ENCODE results near the gene CLK1.

Gene CLK1

DNA sequence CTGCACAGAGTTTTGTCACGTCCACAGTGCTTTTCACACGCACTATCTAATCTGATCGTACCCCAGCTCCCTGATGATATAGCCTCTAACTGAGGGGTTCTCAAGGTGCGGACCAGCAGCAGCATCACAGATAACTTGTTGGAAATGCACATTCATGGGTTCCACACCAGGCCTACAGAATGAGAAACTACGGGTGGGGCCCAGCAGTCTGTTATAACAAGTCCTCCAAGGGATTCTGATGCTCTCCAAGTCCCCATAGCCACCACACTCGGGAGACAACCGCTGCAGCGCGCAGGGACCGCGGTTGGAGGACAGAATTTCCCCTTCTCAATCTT, 53.5 kb downstream of the CLK1 start:
- DNase-seq = peak; percentile 9

DNA sequence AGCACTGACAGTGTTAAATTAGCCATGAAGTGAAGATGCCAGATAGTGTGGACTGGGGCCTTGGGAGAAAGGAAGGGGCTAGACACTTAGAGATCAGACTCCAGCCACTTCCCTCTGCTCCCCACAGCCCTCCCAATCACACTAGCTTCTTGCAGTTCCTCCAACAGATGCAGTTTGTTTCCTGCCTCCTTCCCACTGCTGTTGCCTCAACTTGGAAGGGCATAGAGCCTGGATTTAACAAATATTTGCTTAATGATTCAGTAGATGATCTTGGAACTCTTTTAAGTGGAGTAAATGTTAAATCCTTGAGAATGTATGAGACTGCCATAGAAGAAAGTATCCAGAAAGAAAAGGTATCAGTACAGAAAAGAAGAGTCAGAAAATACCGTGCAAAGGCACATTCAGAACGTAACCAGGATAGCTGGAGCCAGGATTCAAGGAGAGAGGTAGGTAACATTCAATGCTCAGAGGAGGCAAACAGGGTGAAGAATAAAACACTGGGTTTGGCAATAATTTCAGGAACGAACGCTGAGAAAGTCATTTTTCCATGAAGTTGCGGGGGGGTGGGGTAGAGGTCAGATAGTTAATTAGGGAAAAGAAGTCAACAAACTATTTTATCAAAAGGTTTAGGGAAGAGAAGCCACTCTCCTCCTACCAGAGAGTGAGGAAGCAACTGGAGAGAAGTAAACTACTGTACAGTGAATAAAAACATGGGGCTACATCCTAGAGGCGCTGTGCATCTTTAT, 54.0 kb downstream of the CLK1 start:
- DNase-seq = peak; percentile 81

DNA sequence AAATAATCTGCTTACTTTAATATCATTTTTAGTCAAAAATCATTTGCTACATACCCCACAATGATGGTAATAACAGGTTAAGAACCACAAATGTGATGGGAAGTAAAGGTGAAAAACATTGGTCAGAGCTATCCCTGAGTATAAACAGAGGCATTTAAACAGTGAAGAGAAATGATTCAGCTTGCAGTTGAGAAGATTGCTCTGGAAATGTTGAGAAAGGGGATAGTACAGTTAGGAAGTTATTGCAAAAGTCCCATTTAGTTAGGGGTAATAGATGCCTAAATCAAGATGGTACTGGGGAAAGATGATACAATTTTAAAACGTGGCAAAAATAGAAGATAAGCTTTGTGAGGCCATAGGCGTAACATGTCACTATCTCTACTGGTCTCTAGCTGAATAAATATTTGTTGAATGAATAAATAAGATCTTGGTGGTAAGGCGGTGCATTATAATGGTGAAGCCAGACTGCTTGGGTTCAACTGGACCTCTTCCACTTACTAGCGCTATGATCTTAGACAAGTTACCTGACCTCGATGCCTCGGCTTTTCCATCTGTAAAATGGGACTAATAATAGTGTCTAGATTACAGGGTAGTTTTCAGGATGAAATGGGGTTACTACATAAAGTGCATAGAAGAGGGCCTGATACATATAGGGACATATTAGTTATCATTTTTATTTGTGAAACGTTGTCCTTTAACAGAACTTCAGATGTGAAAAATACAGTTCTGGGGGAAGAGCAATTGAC, 54.8 kb downstream of the CLK1 start:
- DNase-seq = no peak
